OCI-LY1 (cell line): ENCODE measurements around the gene PPP6R1.

ENCODE experiments used
- H2AFZ ChIP-seq: fragments of 200-600 bp; sonication (generic), shearing (Covaris generic); 2 replicates; pipeline ENCODE4 v1.6.0; 2014; ENCODE audit warnings: antibody characterized with exemption, mild to moderate bottlenecking, low read length
- H3F3A ChIP-seq: fragments of 200-600 bp; sonication (generic), shearing (Covaris generic); 2 replicates; pipeline ENCODE4 v1.6.0; 2014; ENCODE audit warnings: mild to moderate bottlenecking, antibody characterized with exemption, low read length, moderate library complexity; ENCODE audit not compliant: insufficient read depth
- H3K27ac ChIP-seq: fragments of 200-600 bp; sonication (generic); 2 replicates; pipeline ENCODE4 v1.5.1; 2014; ENCODE audit warnings: low read length, mixed run types, mild to moderate bottlenecking, low read depth; ENCODE audit not compliant: poor library complexity, severe bottlenecking
- H3K27me3 ChIP-seq: fragments of 200-600 bp; sonication (generic); 2 replicates; pipeline ENCODE4 v1.6.0; 2014; ENCODE audit warnings: antibody characterized with exemption, mild to moderate bottlenecking, low read length, moderate library complexity; ENCODE audit not compliant: insufficient read depth
- H3K36me3 ChIP-seq: fragments of 200-600 bp; sonication (generic); 2 replicates; pipeline ENCODE4 v1.6.1; 2014; ENCODE audit warnings: mild to moderate bottlenecking, antibody characterized with exemption, low read length, moderate library complexity, mixed read lengths; ENCODE audit not compliant: insufficient read depth
- H3K4me1 ChIP-seq: fragments of 200-600 bp; sonication (generic); 2 replicates; pipeline ENCODE4 v1.5.1; 2014; ENCODE audit warnings: mild to moderate bottlenecking, low read length, moderate library complexity; ENCODE audit not compliant: insufficient read depth, severe bottlenecking
- H3K4me2 ChIP-seq: fragments of 200-600 bp; sonication (generic), shearing (Covaris generic); 2 replicates; pipeline ENCODE4 v1.6.1; 2014; ENCODE audit warnings: low read length
- H3K4me3 ChIP-seq: fragments of 200-600 bp; sonication (generic); 2 replicates; pipeline ENCODE4 v1.5.1; 2014; ENCODE audit warnings: low read length, low read depth, mild to moderate bottlenecking, mixed read lengths; ENCODE audit not compliant: poor library complexity, severe bottlenecking
- H3K79me2 ChIP-seq: fragments of 200-600 bp; shearing (Covaris generic); 2 replicates; pipeline ENCODE4 v1.6.1; 2016; ENCODE audit warnings: mixed run types, low read length, mixed read lengths; ENCODE audit not compliant: insufficient read depth
- H3K9ac ChIP-seq: fragments of 200-600 bp; sonication (generic), shearing (Covaris generic); 2 replicates; pipeline ENCODE4 v1.6.1; 2014; ENCODE audit warnings: mild to moderate bottlenecking, low read length, mixed read lengths
- H3K9me2 ChIP-seq: fragments of 200-600 bp; sonication (generic), shearing (Covaris generic); 2 replicates; pipeline ENCODE4 v1.6.1; 2014; ENCODE audit warnings: low read depth, mild to moderate bottlenecking, low read length, mixed read lengths
- H3K9me3 ChIP-seq: fragments of 200-600 bp; shearing (Covaris generic); 2 replicates; pipeline ENCODE4 v1.6.1; 2014; ENCODE audit warnings: low read length, mixed read lengths
- H4K20me1 ChIP-seq: fragments of 200-600 bp; sonication (generic), shearing (Covaris generic); 2 replicates; pipeline ENCODE4 v1.6.0; 2016; ENCODE audit warnings: mild to moderate bottlenecking, low read length; ENCODE audit not compliant: insufficient read depth
- CTCF ChIP-seq: fragments of 200-600 bp; sonication (generic), shearing (Covaris generic); IDR thresholded peaks from 2 replicates; pipeline ENCODE4 v1.5.1; 2017; ENCODE audit warnings: mild to moderate bottlenecking, antibody characterized with exemption, low read length, moderate library complexity, mixed read lengths
- EZH2 ChIP-seq: fragments of 200-600 bp; sonication (generic), shearing (Covaris generic); IDR thresholded peaks from 2 replicates; pipeline ENCODE4 v1.8.0; 2017; ENCODE audit warnings: borderline replicate concordance, mixed run types, mild to moderate bottlenecking, antibody characterized with exemption, low read length, moderate library complexity, mixed read lengths

Gene PPP6R1

GRCh38 chr19:55229789-55230182 is 29.0 kb downstream of the PPP6R1 start:
- H3K4me3 ChIP-seq, result no peak overlapping the region
- no peaks in the 10 kb centered on the region for H4K20me1 ChIP-seq
- no peaks in the 10 kb centered on the region for H3K9me3 ChIP-seq
- no peak overlapping the region for H3K4me2 ChIP-seq
- H3K27ac ChIP-seq, result no peak overlapping the region
- TF ChIP-seq EZH2 (no peak), CTCF (no peak)
- H3K9ac ChIP-seq, result no peak overlapping the region
- no peaks in the 10 kb centered on the region; the same call in 1 of the 2 replicates for H3F3A ChIP-seq
- H3K27me3 ChIP-seq, result no peaks in the 10 kb centered on the region
- H3K9me2 ChIP-seq, result no peaks in the 10 kb centered on the region
- no peaks in the 10 kb centered on the region for H3K79me2 ChIP-seq
- no peaks in the 10 kb centered on the region for H3K4me1 ChIP-seq
- H3K36me3 ChIP-seq, result peaks cover 96% of the 10 kb centered on the region
- H2AFZ ChIP-seq, result no peak overlapping the region

GRCh38 chr19:55229145-55229788 is 29.6 kb downstream of the PPP6R1 start:
- no peaks in the 10 kb centered on the region for H4K20me1 ChIP-seq
- no peak overlapping the region for H3K27ac ChIP-seq
- H2AFZ ChIP-seq, result no peak overlapping the region
- no peaks in the 10 kb centered on the region for H3K9me3 ChIP-seq
- H3F3A ChIP-seq, result no peaks in the 10 kb centered on the region
- TF ChIP-seq CTCF (no peak), EZH2 (no peak)
- no peak overlapping the region for H3K4me3 ChIP-seq
- peaks cover 93% of the 10 kb centered on the region for H3K36me3 ChIP-seq
- no peaks in the 10 kb centered on the region for H3K79me2 ChIP-seq
- no peak overlapping the region for H3K9ac ChIP-seq
- H3K27me3 ChIP-seq, result no peaks in the 10 kb centered on the region
- no peaks in the 10 kb centered on the region for H3K4me1 ChIP-seq
- H3K9me2 ChIP-seq, result no peaks in the 10 kb centered on the region
- H3K4me2 ChIP-seq, result no peak overlapping the region

- Histone ChIP-seq H3K27ac (no peak within 1 kb of the TSS), H3K9me2 (no peaks in the 10 kb centered on the region), H2AFZ (no peak within 1 kb of the TSS), H3K9me3 (no peaks in the 10 kb centered on the region), H3F3A (no peaks in the 10 kb centered on the region), H3K4me2 (no peak within 1 kb of the TSS), H3K4me1 (no peaks in the 10 kb centered on the region), H3K79me2 (no peaks in the 10 kb centered on the region), H3K36me3 (peaks cover 93% of the 10 kb centered on the region), H3K27me3 (no peaks in the 10 kb centered on the region), H4K20me1 (no peaks in the 10 kb centered on the region), H3K9ac (no peak within 1 kb of the TSS), H3K4me3 (no peak within 1 kb of the TSS)
- TF ChIP-seq EZH2, result no peak
- TF ChIP-seq CTCF, result no peak
Measured at GRCh38 chr19:55228403-55229031, 30.3 kb downstream of the PPP6R1 start, which contains the start of gene TMEM86B. TSS of gene TMEM86B (minus strand) at chr19:55228763. CDS start at chr19:55228741, 22 bp downstream.
